ENCODE results near the gene VMO1. TPM values are rescaled to one million over a fixed set of nuclear protein-coding genes. Genes with fewer than 3 reads are reported as not detected.

Gene VMO1
- total and polyA plus RNA-seq, 2 donors (not counting 3 experiments of a cell fraction or from before 2014, with no cell fraction given) = 0.23 TPM; not detected in 1

DNA sequence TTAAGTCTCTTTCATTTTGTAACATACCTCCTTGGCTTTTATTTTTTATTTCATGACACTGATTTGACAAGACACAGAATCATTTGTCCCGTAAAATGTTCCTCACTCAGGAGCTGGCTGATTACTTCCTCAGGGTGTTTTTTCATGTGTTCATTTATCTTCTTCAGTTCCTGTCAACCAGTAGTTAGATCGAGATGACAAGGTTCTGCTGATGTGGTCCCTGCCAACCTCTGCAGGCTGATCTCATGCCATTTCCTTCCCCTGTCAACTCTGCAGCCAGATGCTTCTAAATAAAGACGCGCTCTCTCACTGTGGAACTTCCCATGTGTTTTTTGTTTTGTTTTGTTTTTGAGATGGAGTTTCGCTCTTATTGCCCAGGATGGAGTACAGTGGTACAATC is 38.3 kb downstream of the VMO1 start:
- POLR2A ChIA-PET = no interaction called here
- dilution Hi-C loops (cut with MboI; ENCODE audit: extremely low pct_ligation_motif_present, low sequenced_read_pairs) = no loop called here
- Histone ChIP-seq H3K27me3 (ENCODE audit: control insufficient read depth in 2 of 2, insufficient read depth in 2 of 2, low read length in 2 of 2) (peaks cover 2 to 9% of the 10 kb centered on the region in 2 experiments), H3K4me2 (ENCODE audit: insufficient read depth, low read length) (peak overlapping the region; percentile 24), H3K27ac (ENCODE audit: insufficient read depth, low read depth, low read length) (no peak overlapping the region), H4K20me1 (replicated peaks; ENCODE audit: control insufficient read depth, extremely low read depth, insufficient read depth, low read length) (no peaks in the 10 kb centered on the region), H3K4me1 (ENCODE audit: control insufficient read depth, extremely low read depth, insufficient read depth, low read length) (peaks cover 8% of the 10 kb centered on the region), H3K4me3 (replicated peaks in 1 of 3; ENCODE audit: insufficient read depth in 1 of 3, low read depth in 1 of 3, low read length in 3 of 3) (no peak overlapping the region), H2AFZ (ENCODE audit: low read depth, low read length) (no peak overlapping the region), H3K36me3 (ENCODE audit: control insufficient read depth in 2 of 2, extremely low read depth in 1 of 2, insufficient read depth in 2 of 2, low read length in 2 of 2) (no peaks in the 10 kb centered on the region), H3K9ac (replicated peaks; ENCODE audit: extremely low read depth, insufficient read depth, low read length) (no peak overlapping the region), H3K9me1 (replicated peaks; ENCODE audit: control insufficient read depth, extremely low read depth, insufficient read depth, low read length) (no peaks in the 10 kb centered on the region), H3K79me2 (ENCODE audit: control insufficient read depth, insufficient read depth, low read length) (no peaks in the 10 kb centered on the region), H3K9me3 (replicated peaks; ENCODE audit: control insufficient read depth, insufficient read depth, low read length) (no peaks in the 10 kb centered on the region)
- FAIRE-seq = peak; percentile 88
- no TSS peak for BruUV-seq (replicated peaks)
- intact Hi-C loops (cut with micrococcal nuclease) = no loop called here
- CTCF ChIA-PET = interaction anchor here (0.9 to 1.3 kb wide), 2 partner anchors 12 to 18 kb away, joined by 3 read pairs; no protein-coding TSS in a partner anchor
- TF ChIP-seq FOS (IDR thresholded peaks at IDR 0.05; ENCODE audit: borderline replicate concordance, insufficient read depth, low read length) (no peak), JUN (IDR thresholded peaks at IDR 0.05; ENCODE audit: borderline replicate concordance, insufficient read depth, insufficient read length, low read depth) (peak; percentile 23)
- DNase-seq (ENCODE audit: low read depth, low spot score) = peak; percentile 48

DNA sequence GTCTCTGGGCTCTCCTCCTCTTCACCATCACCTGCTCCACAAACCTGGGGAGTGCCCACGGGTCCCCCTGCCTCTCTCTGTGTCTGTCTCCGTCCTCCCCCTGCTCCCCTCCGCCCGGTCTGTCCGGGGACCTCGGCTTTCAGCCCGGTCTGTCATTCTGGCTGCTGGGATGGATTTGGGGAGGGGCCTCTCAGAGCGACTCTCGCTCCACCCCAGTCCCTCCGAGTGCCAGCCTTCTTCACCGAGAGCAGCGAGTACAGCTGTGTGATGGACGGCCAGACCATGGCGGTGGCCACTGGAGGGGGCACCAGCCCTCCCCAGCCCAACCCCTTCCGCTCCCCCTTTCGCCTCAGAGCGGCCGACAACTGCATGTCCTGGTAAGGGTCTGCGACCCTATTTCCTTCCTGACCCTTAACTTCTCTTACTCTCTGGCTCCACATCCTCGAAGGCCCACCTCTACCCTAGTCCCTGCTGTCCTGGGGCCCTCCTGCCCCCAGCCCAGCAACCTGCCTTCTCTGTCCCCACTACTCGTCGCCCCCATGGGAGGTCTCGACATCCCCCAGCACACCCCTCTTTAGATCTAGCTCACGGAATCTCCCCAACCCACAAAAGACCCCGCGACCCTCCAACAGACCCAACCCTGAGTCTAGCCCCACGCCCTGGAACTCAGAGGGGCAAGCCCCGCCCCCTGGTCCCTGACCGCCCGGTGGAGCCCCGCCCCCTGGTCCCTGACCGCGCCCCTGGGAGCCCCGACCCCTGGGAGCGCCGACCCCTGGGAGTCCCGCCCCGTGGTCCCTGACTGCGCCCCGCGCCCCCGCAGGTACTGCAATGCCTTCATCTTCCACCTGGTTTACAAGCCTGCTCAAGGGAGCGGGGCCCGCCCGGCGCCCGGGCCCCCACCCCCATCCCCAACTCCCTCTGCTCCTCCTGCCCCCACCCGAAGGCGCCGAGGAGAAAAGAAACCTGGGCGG is 40.9 kb downstream of the VMO1 start:
- ChIA-PET POLR2A (no interaction called here), CTCF (interaction anchor here (1.6 kb wide), 1 partner anchor 45 kb away, joined by 10 read pairs; no protein-coding TSS in a partner anchor)
- Histone ChIP-seq H3K4me2 (ENCODE audit: insufficient read depth, low read length) (no peak overlapping the region), H3K36me3 (ENCODE audit: control insufficient read depth in 2 of 2, extremely low read depth in 1 of 2, insufficient read depth in 2 of 2, low read length in 2 of 2) (no peaks in the 10 kb centered on the region), H3K9ac (replicated peaks; ENCODE audit: extremely low read depth, insufficient read depth, low read length) (no peak overlapping the region), H3K27me3 (ENCODE audit: control insufficient read depth in 2 of 2, insufficient read depth in 2 of 2, low read length in 2 of 2) (peaks cover 2 to 10% of the 10 kb centered on the region in 2 experiments), H3K79me2 (ENCODE audit: control insufficient read depth, insufficient read depth, low read length) (no peaks in the 10 kb centered on the region), H3K4me3 (replicated peaks in 1 of 3; ENCODE audit: insufficient read depth in 1 of 3, low read depth in 1 of 3, low read length in 3 of 3) (no peak overlapping the region), H3K4me1 (ENCODE audit: control insufficient read depth, extremely low read depth, insufficient read depth, low read length) (peaks cover 4% of the 10 kb centered on the region), H3K9me3 (replicated peaks; ENCODE audit: control insufficient read depth, insufficient read depth, low read length) (no peaks in the 10 kb centered on the region), H4K20me1 (replicated peaks; ENCODE audit: control insufficient read depth, extremely low read depth, insufficient read depth, low read length) (no peaks in the 10 kb centered on the region), H3K9me1 (replicated peaks; ENCODE audit: control insufficient read depth, extremely low read depth, insufficient read depth, low read length) (no peaks in the 10 kb centered on the region), H2AFZ (ENCODE audit: low read depth, low read length) (peak overlapping the region; percentile 34), H3K27ac (ENCODE audit: insufficient read depth, low read depth, low read length) (no peak overlapping the region)
- no peak for TF ChIP-seq EZH2 (IDR thresholded peaks at IDR 0.05; ENCODE audit: borderline replicate concordance, low read depth, low read length, severe bottlenecking)
- no peak for TF ChIP-seq MYC (IDR thresholded peaks at IDR 0.05; ENCODE audit: low read depth, low read length)
- TF ChIP-seq, protein P1, sequence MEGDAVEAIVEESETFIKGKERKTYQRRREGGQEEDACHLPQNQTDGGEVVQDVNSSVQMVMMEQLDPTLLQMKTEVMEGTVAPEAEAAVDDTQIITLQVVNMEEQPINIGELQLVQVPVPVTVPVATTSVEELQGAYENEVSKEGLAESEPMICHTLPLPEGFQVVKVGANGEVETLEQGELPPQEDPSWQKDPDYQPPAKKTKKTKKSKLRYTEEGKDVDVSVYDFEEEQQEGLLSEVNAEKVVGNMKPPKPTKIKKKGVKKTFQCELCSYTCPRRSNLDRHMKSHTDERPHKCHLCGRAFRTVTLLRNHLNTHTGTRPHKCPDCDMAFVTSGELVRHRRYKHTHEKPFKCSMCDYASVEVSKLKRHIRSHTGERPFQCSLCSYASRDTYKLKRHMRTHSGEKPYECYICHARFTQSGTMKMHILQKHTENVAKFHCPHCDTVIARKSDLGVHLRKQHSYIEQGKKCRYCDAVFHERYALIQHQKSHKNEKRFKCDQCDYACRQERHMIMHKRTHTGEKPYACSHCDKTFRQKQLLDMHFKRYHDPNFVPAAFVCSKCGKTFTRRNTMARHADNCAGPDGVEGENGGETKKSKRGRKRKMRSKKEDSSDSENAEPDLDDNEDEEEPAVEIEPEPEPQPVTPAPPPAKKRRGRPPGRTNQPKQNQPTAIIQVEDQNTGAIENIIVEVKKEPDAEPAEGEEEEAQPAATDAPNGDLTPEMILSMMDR (IDR thresholded peaks at IDR 0.05; ENCODE audit: extremely low read depth in 1 of 2, insufficient read depth in 1 of 2, low read depth in 1 of 2, low read length in 2 of 2) = peak in 1 of 2 donors; percentile 8
- TF ChIP-seq GATA2 (IDR thresholded peaks at IDR 0.05; ENCODE audit: insufficient read depth, insufficient read length, low read depth, low read length) = no peak
- no peak for TF ChIP-seq POLR2A (IDR thresholded peaks at IDR 0.05; ENCODE audit: low read depth, low read length)
- no peak for TF ChIP-seq JUN (IDR thresholded peaks at IDR 0.05; ENCODE audit: borderline replicate concordance, insufficient read depth, insufficient read length, low read depth)
- TF ChIP-seq POLR2AphosphoS5 (IDR thresholded peaks at IDR 0.05; ENCODE audit: insufficient read depth, low read depth, low read length) = no peak
- no peak for TF ChIP-seq FOS (IDR thresholded peaks at IDR 0.05; ENCODE audit: borderline replicate concordance, insufficient read depth, low read length)
- TF ChIP-seq, protein P2, sequence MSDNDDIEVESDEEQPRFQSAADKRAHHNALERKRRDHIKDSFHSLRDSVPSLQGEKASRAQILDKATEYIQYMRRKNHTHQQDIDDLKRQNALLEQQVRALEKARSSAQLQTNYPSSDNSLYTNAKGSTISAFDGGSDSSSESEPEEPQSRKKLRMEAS (IDR thresholded peaks at IDR 0.05; ENCODE audit: insufficient read depth, insufficient read length) = no peak
- FAIRE-seq (no peak), DNase-seq (ENCODE audit: low read depth, low spot score) (no peak)
- dilution Hi-C loops (cut with MboI; ENCODE audit: extremely low pct_ligation_motif_present, low sequenced_read_pairs) = no loop called here
- no TSS peak for BruUV-seq (replicated peaks)
- intact Hi-C loops (cut with micrococcal nuclease) = loop anchor here (1.0 kb wide), 1 partner anchor 45 kb away; no protein-coding TSS in a partner anchor
